Activated T-helper 9 cell treated with anti-CD3 and anti-CD28 coated beads, Interleukin-2, amount 50 U/mL, for 16 hours (primary cell): ENCODE data around the gene DIAPH3.
"Not testable (repeated sequence)": the region's sequence is repeated elsewhere in the genome, so short reads cannot be mapped to it uniquely, and the experiment has no call there.

Experiments used
- DNase-seq: peaks from one replicate; pipeline ENCODE4 v3.0.0-alpha.2; 2020; ENCODE audit warnings: low read depth

The DIAPH3 gene

GRCh38 chr13:60163478-60164233 is at the start of gene DIAPH3:
Gene DIAPH3, minus strand, starts transcription at chr13:60163928. Its CDS starts 162 bp downstream, at chr13:60163766.
- peak; percentile 89 for DNase-seq

- no peak for DNase-seq
Observed at GRCh38 chr13:60213236-60213744, 49.6 kb upstream of the DIAPH3 start.

DNA sequence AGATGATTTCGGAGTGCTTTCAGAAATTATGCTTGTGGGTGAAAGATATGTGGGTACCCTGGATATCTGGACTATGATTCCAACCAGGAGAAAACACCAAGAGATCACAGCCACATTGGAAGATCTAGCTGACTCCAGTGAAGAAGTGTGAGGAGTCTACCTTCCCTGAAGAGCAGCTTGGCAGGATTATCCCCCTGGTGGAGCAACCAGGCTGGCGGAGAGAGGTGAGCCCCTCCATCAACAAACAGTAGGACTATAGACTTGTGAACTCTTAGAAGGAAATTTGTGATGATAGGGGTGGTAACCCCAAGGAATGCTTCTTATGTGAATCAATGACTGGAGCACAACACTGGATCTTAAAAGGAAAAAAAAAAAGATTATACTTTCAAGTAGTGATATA is 47.8 kb upstream of the DIAPH3 start:
- no peak for DNase-seq

GRCh38 chr13:60210510-60211330 is 47.0 kb upstream of the DIAPH3 start:
- DNase-seq, result no peak

DNA sequence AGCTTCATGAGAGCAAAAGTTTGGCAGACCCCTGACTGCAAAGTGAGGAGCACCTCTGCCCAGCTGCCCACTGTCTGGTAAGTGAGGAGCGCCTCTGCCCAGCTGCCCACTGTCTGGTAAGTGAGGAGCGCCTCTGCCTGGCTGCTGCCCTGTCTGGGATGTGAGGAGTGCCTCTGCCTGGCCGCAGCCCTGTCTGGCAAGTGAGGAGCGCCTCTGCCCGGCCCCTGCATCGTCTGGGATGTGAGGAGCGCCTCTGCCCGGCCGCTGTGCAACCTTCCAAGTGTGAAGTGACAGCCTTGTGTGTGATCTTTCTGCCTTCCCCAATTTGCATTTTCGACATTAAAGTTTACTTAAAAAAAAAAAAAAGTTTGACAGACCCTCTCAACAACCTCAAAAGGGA is 41.8 kb upstream of the DIAPH3 start:
- DNase-seq, result not testable (repeated sequence)

- DNase-seq, result no peak
Observed at GRCh38 chr13:60201286-60201685, 37.6 kb upstream of the DIAPH3 start.

- DNase-seq, result not testable (repeated sequence)
Observed at GRCh38 chr13:60195893-60196292, 32.2 kb upstream of the DIAPH3 start.

DNA sequence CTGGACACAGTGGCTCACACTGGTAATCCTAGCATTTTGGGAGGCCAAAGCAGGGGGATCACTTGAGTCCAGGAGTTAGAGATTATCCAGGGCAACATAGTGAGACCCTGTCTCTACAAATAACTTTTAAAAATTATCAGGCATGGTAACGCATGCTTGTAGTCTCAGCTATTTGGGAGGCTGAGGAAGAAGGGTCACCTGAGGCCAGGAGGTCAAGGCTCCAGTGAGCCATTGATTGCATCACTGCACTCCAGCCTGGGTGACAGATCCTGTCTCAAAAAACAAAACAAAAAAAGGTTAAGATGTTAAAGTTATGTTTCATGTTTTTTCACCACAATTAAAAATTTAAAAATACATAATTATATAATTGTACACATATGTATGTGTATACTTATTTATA is 19.2 kb upstream of the DIAPH3 start:
- DNase-seq, result no peak

- DNase-seq, result no peak
Observed at GRCh38 chr13:60178327-60178726, 14.6 kb upstream of the DIAPH3 start.

- DNase-seq, result no peak
Observed at GRCh38 chr13:60175571-60175970, 11.8 kb upstream of the DIAPH3 start.

- no peak for DNase-seq
Observed at GRCh38 chr13:60174113-60174512, 10.4 kb upstream of the DIAPH3 start.

- no peak for DNase-seq
Observed at GRCh38 chr13:60172111-60172510, 8.4 kb upstream of the DIAPH3 start.

DNA sequence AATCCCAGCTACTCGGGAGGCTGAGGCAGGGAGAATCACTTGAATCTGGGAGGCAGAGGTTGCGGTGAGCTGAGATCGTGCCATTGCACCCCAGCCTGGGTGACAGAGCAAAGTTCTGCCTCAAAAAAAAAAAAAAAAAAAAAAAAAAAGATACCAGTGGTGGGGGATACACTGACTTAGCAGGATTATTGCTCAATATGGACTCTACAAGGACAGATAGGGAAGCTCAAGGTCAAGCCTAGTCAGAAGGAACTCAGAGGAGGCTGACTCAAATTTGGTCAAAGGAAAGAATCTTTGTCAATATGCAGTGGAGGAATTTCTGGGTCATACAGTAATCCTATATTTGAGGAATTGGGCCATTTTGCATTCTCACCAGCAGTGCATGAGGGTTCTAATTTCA is 6.7 kb upstream of the DIAPH3 start:
- no peak for DNase-seq

DNA sequence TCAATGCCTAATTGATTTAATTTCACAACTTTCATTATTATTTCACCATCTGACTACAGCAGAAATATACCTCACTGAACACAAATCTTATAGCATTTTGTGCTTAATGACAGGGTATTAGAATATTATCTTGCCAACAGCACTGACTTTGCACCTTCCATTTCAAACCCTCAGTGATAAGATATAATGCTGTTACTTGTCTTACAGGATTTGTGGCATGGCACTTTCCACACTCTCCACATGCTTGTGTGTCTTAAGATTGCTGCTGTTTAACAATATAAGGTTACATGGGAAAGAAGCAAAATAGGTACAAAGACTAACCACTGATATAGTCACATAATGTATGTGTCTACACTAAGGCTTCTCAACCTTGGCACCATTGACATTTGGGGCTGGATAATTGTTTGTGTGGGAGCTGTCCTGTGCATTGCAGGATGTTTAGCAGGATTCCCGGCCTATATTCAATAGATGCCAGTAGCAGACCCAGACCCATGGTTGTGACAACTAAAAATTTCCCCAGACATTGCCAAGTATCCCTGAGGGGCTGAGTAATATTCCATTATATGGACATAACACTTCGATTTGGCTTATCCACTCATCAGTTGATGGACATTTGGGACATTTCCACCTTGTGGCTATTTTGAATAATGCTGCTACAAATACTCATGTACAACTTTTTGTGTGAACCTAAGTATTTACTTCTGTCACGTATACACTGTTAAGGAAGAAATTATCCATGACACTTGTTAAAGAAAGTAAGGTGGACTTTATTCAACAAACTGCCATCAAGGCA is 5.7 kb upstream of the DIAPH3 start:
- no peak for DNase-seq

DNA sequence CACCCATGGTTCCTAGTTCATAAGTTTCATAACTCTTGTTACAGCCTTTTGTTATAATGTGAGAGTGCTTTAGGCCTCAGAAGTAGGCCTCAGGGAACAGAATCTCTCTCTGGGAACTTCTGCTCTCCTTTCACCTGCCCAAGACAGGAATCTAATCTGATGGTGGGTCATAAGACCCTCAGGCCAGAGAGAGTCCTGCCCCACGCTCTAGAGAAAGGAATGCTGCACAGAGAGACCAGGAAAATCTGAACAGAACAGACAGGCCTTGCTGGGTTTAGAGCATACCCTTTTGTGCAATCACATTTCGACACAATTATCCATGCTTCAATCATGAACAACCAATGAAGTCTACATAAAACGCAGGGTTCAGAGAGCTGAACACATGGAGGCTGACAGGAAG is 3.4 kb upstream of the DIAPH3 start:
- no peak for DNase-seq

- DNase-seq, result no peak
Observed at GRCh38 chr13:60165391-60166099, 1.8 kb upstream of the DIAPH3 start.

DNA sequence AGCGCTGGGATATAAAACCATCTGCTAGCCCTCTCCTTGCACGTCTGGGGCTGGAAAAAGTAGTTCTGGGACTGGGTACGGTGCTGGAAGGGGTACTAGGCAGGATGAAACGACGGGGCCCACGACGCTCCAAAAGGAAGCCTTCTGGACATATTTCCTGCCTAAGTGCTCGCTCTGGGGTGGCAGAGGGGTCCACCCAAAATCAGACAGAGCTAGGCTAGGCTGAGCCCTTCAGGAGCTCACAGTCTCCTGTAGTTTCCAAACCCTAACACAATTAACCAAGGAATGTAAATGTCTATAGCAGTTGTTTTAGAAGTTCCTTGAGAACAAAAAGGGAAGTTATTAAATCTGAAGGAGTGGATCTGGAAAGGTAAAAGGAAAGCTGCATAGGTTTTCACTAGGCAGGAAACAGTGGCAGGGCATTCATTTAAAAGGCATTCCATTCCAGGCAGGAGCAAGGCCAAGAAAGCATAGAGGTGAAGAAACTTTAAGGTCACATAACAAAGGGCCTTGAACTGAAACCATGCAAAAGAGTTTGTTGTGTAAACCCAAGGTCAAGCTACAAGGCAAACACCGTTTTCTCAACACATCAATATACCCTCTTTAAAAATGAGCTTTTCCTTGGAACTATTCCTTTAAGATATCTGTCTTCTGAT is 634 bp upstream of the DIAPH3 start:
- DNase-seq, result no peak

DNA sequence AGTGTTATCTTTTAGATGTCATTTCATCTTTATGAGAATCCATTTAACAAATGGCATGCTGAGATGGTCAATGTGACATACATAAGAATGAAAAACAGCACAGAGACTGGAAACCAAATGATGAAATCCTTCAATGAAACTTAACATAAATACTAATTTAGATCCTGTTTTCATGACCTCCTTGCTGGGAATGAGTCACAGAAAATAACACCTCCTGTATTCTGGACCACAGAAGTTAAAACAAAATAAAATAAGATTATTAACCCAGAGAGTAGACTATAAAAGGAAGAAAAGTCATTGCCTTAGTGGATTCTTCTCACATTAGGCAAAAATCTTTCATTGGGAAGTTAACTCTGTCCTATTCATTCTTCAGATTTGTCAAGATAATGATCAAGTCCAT is 1.6 kb downstream of the DIAPH3 start:
- no peak for DNase-seq

GRCh38 chr13:60158321-60158801 is 5.4 kb downstream of the DIAPH3 start:
- DNase-seq, result no peak

GRCh38 chr13:60155978-60156377 is 7.8 kb downstream of the DIAPH3 start:
- no peak for DNase-seq

GRCh38 chr13:60152904-60153303 is 10.8 kb downstream of the DIAPH3 start:
- DNase-seq, result no peak
